Right atrium auricular region (tissue), 2 donors: Measurements from ENCODE around the gene MICAL2. TPM values are rescaled to one million over a fixed set of nuclear protein-coding genes. Genes with fewer than 3 reads are reported as not detected.
A peak's percentile ranks its signal among the peaks of the same experiment; 100 is the strongest.

ENCODE experiments used
- DNase-seq: peaks from one replicate; pipeline ENCODE4 v3.0.0-alpha.2; 2019; ENCODE audit warnings: low spot score
- H3K27ac ChIP-seq, 2 donors: fragments of 200-600 bp; sonication (generic); 1 replicate in 1 of 2; 2 replicates in 1 of 2; pipeline ENCODE4 v1.5.1; 2016 to 2019
- H3K27me3 ChIP-seq, 2 donors: fragments of 200-600 bp; sonication (generic); one replicate each; pipeline versions ENCODE4 v1.5.1 to v1.6.0; 2017 to 2019
- H3K36me3 ChIP-seq: fragments of 200-600 bp; sonication (generic); one replicate; pipeline ENCODE4 v1.5.1; 2016
- H3K4me1 ChIP-seq, 2 donors: fragments of 200-600 bp; sonication (generic); one replicate each; pipeline versions ENCODE4 v1.5.1 to v1.6.0; 2017 to 2019
- H3K4me3 ChIP-seq, 2 donors: fragments of 200-600 bp; sonication (generic); 1 replicate in 1 of 2; 2 replicates in 1 of 2; pipeline ENCODE4 v1.5.1; 2017 to 2019; ENCODE audit warnings: mild to moderate bottlenecking in 1 of 2, moderate library complexity in 1 of 2
- H3K9me3 ChIP-seq, 2 donors: fragments of 200-600 bp; sonication (generic); one replicate each; pipeline ENCODE4 v1.5.1; 2019
- total RNA-seq, 2 donors: library from RNA; depleted of rRNA; stranded (reverse); fragments of >200 nt; gene quantifications; one replicate each; pipeline ENCODE4 v1.1.0, GENCODE V29; 2016
- TF ChIP-seq, protein P1 (sequence below), 2 donors: fragments of 200-600 bp; sonication (generic); IDR thresholded peaks; one replicate each; pipeline ENCODE4 v1.5.1; 2019; ENCODE audit warnings: antibody characterized with exemption in 2 of 2

MICAL2 gene
- total RNA-seq, 2 donors from 2014 or later = 77.6 to 84.5 TPM

DNA sequence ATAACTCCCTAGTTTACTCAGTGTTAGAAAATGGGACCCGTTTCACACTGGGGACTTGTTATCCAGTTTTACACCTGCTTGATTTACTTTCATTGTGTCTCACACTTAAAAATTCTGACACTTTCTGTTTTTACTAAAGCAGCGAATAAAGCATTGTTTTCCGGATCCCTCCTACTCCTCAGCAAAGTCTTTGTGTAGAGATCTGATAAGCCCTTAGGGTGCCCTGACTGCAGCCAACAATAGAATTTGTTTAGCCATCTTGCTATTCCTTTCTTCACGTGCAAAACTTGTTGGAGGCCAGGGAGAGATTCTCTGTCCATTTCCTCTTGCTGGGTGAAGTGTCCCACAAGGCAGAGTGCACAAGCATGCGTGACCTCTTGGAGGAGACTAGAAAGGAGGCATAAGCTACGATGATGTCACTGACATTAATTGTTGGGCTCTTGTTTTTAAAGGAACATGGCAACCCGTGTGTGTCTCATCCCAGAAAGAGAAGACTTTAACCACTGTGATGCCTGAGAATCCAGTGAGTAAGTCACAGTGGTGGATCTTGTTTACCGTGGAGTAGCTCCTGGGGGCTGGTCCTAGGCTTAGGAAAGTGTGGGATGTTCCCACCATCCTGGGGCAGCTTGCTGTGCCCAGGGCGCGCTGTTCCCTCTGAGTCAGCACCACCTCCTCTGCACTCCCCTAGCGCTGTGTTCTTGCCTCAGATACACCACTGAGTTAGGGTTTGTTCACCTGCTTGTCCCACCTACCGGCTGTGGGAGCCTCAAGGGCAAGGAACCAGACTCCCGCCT lies 27.7 kb downstream of the MICAL2 start:
- DNase-seq = no peak
- H3K27ac ChIP-seq = peak overlapping the region; percentile 62 to 80
- peaks cover 0 to 73% of the 10 kb centered on the region in 2 donors for H3K4me1 ChIP-seq
- TF ChIP-seq, protein P1, sequence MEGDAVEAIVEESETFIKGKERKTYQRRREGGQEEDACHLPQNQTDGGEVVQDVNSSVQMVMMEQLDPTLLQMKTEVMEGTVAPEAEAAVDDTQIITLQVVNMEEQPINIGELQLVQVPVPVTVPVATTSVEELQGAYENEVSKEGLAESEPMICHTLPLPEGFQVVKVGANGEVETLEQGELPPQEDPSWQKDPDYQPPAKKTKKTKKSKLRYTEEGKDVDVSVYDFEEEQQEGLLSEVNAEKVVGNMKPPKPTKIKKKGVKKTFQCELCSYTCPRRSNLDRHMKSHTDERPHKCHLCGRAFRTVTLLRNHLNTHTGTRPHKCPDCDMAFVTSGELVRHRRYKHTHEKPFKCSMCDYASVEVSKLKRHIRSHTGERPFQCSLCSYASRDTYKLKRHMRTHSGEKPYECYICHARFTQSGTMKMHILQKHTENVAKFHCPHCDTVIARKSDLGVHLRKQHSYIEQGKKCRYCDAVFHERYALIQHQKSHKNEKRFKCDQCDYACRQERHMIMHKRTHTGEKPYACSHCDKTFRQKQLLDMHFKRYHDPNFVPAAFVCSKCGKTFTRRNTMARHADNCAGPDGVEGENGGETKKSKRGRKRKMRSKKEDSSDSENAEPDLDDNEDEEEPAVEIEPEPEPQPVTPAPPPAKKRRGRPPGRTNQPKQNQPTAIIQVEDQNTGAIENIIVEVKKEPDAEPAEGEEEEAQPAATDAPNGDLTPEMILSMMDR (IDR thresholded peaks at IDR 0.05) = no peak
- no peaks in the 10 kb centered on the region for H3K9me3 ChIP-seq
- no peaks in the 10 kb centered on the region for H3K36me3 ChIP-seq
- H3K27me3 ChIP-seq = no peaks in the 10 kb centered on the region
- H3K4me3 ChIP-seq = no peak overlapping the region

GRCh38 chr11:12139144-12139881 lies 28.9 kb downstream of the MICAL2 start:
- Histone ChIP-seq H3K4me1 (peaks cover 0 to 84% of the 10 kb centered on the region in 2 donors), H3K27me3 (no peaks in the 10 kb centered on the region), H3K4me3 (no peak overlapping the region), H3K36me3 (no peaks in the 10 kb centered on the region), H3K27ac (peak overlapping the region; percentile 62 to 80), H3K9me3 (no peaks in the 10 kb centered on the region)
- no peak for DNase-seq
- TF ChIP-seq, protein P1 (IDR thresholded peaks at IDR 0.05) = no peak

GRCh38 chr11:12140186-12140793 lies 29.9 kb downstream of the MICAL2 start:
- H3K9me3 ChIP-seq = no peaks in the 10 kb centered on the region
- DNase-seq = no peak
- H3K27ac ChIP-seq = peak overlapping the region; percentile 62 to 69
- no peak overlapping the region for H3K4me3 ChIP-seq
- H3K27me3 ChIP-seq = no peaks in the 10 kb centered on the region
- peaks cover 0 to 92% of the 10 kb centered on the region in 2 donors for H3K4me1 ChIP-seq
- no peaks in the 10 kb centered on the region for H3K36me3 ChIP-seq
- TF ChIP-seq, protein P1 (IDR thresholded peaks at IDR 0.05) = no peak

DNA sequence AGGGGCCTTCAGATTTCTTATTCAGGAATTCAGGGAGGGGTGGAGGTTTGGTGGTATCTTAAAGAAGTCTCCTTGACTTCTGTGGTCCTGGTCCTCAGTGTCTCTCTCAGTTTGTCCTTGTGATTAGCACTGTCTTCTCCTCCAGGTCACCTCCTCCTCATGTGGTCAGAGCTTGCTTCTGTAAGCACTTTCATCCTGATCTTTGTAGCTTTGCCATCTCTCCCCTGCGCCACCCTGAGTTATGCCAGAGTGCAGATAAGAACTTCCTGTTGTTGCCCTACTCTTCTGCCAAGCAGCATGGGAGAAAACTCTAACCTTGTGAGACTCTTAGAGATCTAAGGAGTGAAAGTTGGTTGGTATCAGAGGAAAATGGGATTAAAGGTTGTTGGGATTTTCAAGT lies 30.9 kb downstream of the MICAL2 start:
- H3K4me3 ChIP-seq = no peak overlapping the region
- TF ChIP-seq, protein P1 (IDR thresholded peaks at IDR 0.05) = no peak
- peaks cover 0 to 88% of the 10 kb centered on the region in 2 donors for H3K4me1 ChIP-seq
- H3K9me3 ChIP-seq = no peaks in the 10 kb centered on the region
- no peaks in the 10 kb centered on the region for H3K27me3 ChIP-seq
- no peak for DNase-seq
- H3K36me3 ChIP-seq = no peaks in the 10 kb centered on the region
- H3K27ac ChIP-seq = peak overlapping the region in 1 of 2 donors; percentile 69

- H3K9me3 ChIP-seq = no peaks in the 10 kb centered on the region
- peak overlapping the region; percentile 3 to 69 for H3K27ac ChIP-seq
- H3K4me3 ChIP-seq = no peak overlapping the region
- H3K4me1 ChIP-seq = peaks cover 0 to 79% of the 10 kb centered on the region in 2 donors
- no peak for DNase-seq
- TF ChIP-seq, protein P1 (IDR thresholded peaks at IDR 0.05) = no peak
- H3K27me3 ChIP-seq = no peaks in the 10 kb centered on the region
- no peaks in the 10 kb centered on the region for H3K36me3 ChIP-seq
These were observed 31.8 kb downstream of the MICAL2 start for GRCh38 chr11:12142176-12142575.
